H9 (cell line): Measurements from ENCODE around the gene TNFAIP8L1. TPM values are rescaled to one million over a fixed set of nuclear protein-coding genes. Genes with fewer than 3 reads are reported as not detected.

Experiments
- DNase-seq: peaks from one replicate; pipeline ENCODE4 v3.0.0-alpha.2; 2017
- H2AFZ ChIP-seq: one replicate; pipeline ENCODE4 v1.6.1; 2013; ENCODE audit warnings: mild to moderate bottlenecking, low read length, control low read depth, moderate library complexity
- H2AK5ac ChIP-seq: 2 replicates; pipeline ENCODE4 v1.6.1; 2013; ENCODE audit warnings: low read length, control low read depth, mixed read lengths; ENCODE audit not compliant: insufficient read length
- H2BK120ac ChIP-seq: one replicate; pipeline ENCODE4 v1.6.1; 2013; ENCODE audit warnings: low read depth, mild to moderate bottlenecking, low read length, control low read depth, inconsistent platforms; ENCODE audit not compliant: poor library complexity, severe bottlenecking
- H2BK12ac ChIP-seq: 2 replicates; pipeline ENCODE4 v1.6.1; 2013; ENCODE audit warnings: low read length, control low read depth, mixed read lengths, low read depth; ENCODE audit not compliant: insufficient read length
- H2BK15ac ChIP-seq: 2 replicates; pipeline ENCODE4 v1.6.1; 2013; ENCODE audit warnings: low read depth, low read length, control low read depth
- H2BK20ac ChIP-seq: one replicate; pipeline ENCODE4 v1.6.1; 2013; ENCODE audit warnings: low read depth, mild to moderate bottlenecking, low read length, control low read depth, inconsistent platforms; ENCODE audit not compliant: poor library complexity, severe bottlenecking
- H2BK5ac ChIP-seq: 2 replicates; pipeline ENCODE4 v1.6.1; 2013; ENCODE audit warnings: low read length, control low read depth, mixed read lengths; ENCODE audit not compliant: insufficient read length
- H3K14ac ChIP-seq: 2 replicates; pipeline ENCODE4 v1.6.1; 2013; ENCODE audit warnings: low read length, control low read depth; ENCODE audit not compliant: insufficient read depth
- H3K18ac ChIP-seq: 2 replicates; pipeline ENCODE4 v1.6.1; 2013; ENCODE audit warnings: low read depth, mild to moderate bottlenecking, mixed read lengths, low read length, control low read depth; ENCODE audit not compliant: insufficient read length
- H3K23ac ChIP-seq: 2 replicates; pipeline ENCODE4 v1.6.1; 2013; ENCODE audit warnings: low read length, control low read depth, mixed read lengths, low read depth; ENCODE audit not compliant: insufficient read length
- H3K23me2 ChIP-seq: 2 replicates; pipeline ENCODE4 v1.6.1; 2013; ENCODE audit warnings: low read depth, mild to moderate bottlenecking, mixed read lengths, low read length, control low read depth; ENCODE audit not compliant: insufficient read length, poor library complexity, severe bottlenecking
- H3K27ac ChIP-seq: 2 replicates; pipeline ENCODE4 v1.5.1; 2013; ENCODE audit warnings: low read length, control low read depth, mixed read lengths, low read depth; ENCODE audit not compliant: insufficient read length
- H3K27me3 ChIP-seq: 2 replicates; pipeline ENCODE4 v1.6.1; 2013; ENCODE audit warnings: low read length, control low read depth, inconsistent platforms; ENCODE audit not compliant: insufficient read depth
- H3K4ac ChIP-seq: 2 replicates; pipeline ENCODE4 v1.6.1; 2013; ENCODE audit warnings: low read depth, mild to moderate bottlenecking, control low read depth, inconsistent platforms, low read length, moderate library complexity
- H3K4me1 ChIP-seq: 2 replicates; pipeline ENCODE4 v1.6.1; 2013; ENCODE audit warnings: low read length, control low read depth, inconsistent platforms; ENCODE audit not compliant: insufficient read depth
- H3K4me2 ChIP-seq: 2 replicates; pipeline ENCODE4 v1.6.1; 2013; ENCODE audit warnings: low read length, control low read depth, mixed read lengths; ENCODE audit not compliant: insufficient read length, insufficient read depth
- H3K56ac ChIP-seq: 2 replicates; pipeline ENCODE4 v1.6.1; 2013; ENCODE audit warnings: low read depth, mild to moderate bottlenecking, mixed read lengths, low read length, control low read depth; ENCODE audit not compliant: insufficient read length
- H3K79me1 ChIP-seq: 2 replicates; pipeline ENCODE4 v1.6.1; 2013; ENCODE audit warnings: low read depth, mild to moderate bottlenecking, moderate library complexity, low read length, control low read depth, inconsistent platforms; ENCODE audit not compliant: insufficient read depth, poor library complexity, severe bottlenecking
- H3K79me2 ChIP-seq: 2 replicates; pipeline ENCODE4 v1.6.1; 2013; ENCODE audit warnings: low read length, control low read depth, inconsistent platforms; ENCODE audit not compliant: insufficient read depth
- H3K9ac ChIP-seq: 2 replicates; pipeline ENCODE4 v1.6.1; 2013; ENCODE audit warnings: low read length, control low read depth, mixed read lengths; ENCODE audit not compliant: insufficient read length; ENCODE audit errors: extremely low read depth
- H3K9me3 ChIP-seq: one replicate; pipeline ENCODE4 v1.6.1; 2013; ENCODE audit warnings: low read depth, low read length, inconsistent platforms; ENCODE audit not compliant: control insufficient read depth
- H3T11ph ChIP-seq: one replicate; pipeline ENCODE4 v1.6.1; 2013; ENCODE audit warnings: mild to moderate bottlenecking, low read length, control low read depth, inconsistent platforms
- H4K20me1 ChIP-seq: one replicate; pipeline ENCODE4 v1.6.1; 2013; ENCODE audit not compliant: control insufficient read depth, insufficient read length, insufficient read depth
- H4K5ac ChIP-seq: 2 replicates; pipeline ENCODE4 v1.6.1; 2013; ENCODE audit warnings: low read depth, mild to moderate bottlenecking, mixed read lengths, low read length, control low read depth; ENCODE audit not compliant: insufficient read length
- H4K8ac ChIP-seq: replicated peaks from 2 replicates; pipeline ENCODE4 v1.6.1; 2013; ENCODE audit warnings: low read length, control low read depth, mixed read lengths, low read depth; ENCODE audit not compliant: insufficient read length
- H4K91ac ChIP-seq: 2 replicates; pipeline ENCODE4 v1.6.1; 2013; ENCODE audit warnings: low read depth, mild to moderate bottlenecking, moderate library complexity, mixed read lengths, low read length, control low read depth; ENCODE audit not compliant: insufficient read length
- H3K27ac Mint-ChIP-seq, 3 experiments: 2 replicates in 2 of 3; 3 replicates in 1 of 3; pipeline ENCODE4 v1.8.0; 2020 to 2021; ENCODE audit warnings: mixed read lengths in 3 of 3, mild to moderate bottlenecking in 1 of 3, moderate library complexity in 1 of 3
- H3K27me3 Mint-ChIP-seq: 2 replicates; pipeline ENCODE4 v1.8.0; 2021; ENCODE audit warnings: low read depth, mild to moderate bottlenecking, moderate library complexity, mixed read lengths
- H3K36me3 Mint-ChIP-seq, 3 experiments: 2 replicates in 2 of 3; 3 replicates in 1 of 3; pipeline ENCODE4 v1.8.0; 2020 to 2021; ENCODE audit warnings: low read depth in 3 of 3, mixed read lengths in 3 of 3; ENCODE audit not compliant: insufficient read depth in 1 of 3
- H3K4me1 Mint-ChIP-seq, 2 experiments: 2 replicates each; pipeline ENCODE4 v1.8.0; 2020; ENCODE audit warnings: mixed read lengths in 2 of 2
- H3K4me3 Mint-ChIP-seq, 2 experiments: 2 replicates in 1 of 2; 3 replicates in 1 of 2; pipeline ENCODE4 v1.8.0; 2020 to 2021; ENCODE audit warnings: mild to moderate bottlenecking in 2 of 2, mixed read lengths in 2 of 2, moderate library complexity in 1 of 2
- H3K9me3 Mint-ChIP-seq, 2 experiments: 2 replicates in 1 of 2; 3 replicates in 1 of 2; pipeline ENCODE4 v1.8.0; 2020; ENCODE audit warnings: mild to moderate bottlenecking in 2 of 2, mixed read lengths in 2 of 2, moderate library complexity in 1 of 2
- CTCF ChIP-seq: fragments of 200-600 bp; sonication (generic); conservative IDR thresholded peaks from 3 replicates; pipeline ENCODE4 v1.8.0; 2021; ENCODE audit warnings: antibody characterized with exemption, mild to moderate bottlenecking
- WGBS: extraction: QIAGEN DNeasy Blood & Tissue Kit; methylation state at CpG from one replicate; pipeline ENCODE4 v1.1.7; 2013; ENCODE audit warnings: missing lambda C conversion rate, low lambda C conversion rate, mixed read lengths; ENCODE audit not compliant: insufficient read length; ENCODE audit errors: extremely low coverage; 5-methylcytosine and 5-hydroxymethylcytosine counted together
- total RNA-seq: library from RNA; stranded (reverse); gene quantifications from 2 replicates; pipeline ENCODE4 v1.2.1, GENCODE V29; 2021

Gene TNFAIP8L1
- total RNA-seq, 1 experiment from 2014 or later: 4.2 TPM

DNA sequence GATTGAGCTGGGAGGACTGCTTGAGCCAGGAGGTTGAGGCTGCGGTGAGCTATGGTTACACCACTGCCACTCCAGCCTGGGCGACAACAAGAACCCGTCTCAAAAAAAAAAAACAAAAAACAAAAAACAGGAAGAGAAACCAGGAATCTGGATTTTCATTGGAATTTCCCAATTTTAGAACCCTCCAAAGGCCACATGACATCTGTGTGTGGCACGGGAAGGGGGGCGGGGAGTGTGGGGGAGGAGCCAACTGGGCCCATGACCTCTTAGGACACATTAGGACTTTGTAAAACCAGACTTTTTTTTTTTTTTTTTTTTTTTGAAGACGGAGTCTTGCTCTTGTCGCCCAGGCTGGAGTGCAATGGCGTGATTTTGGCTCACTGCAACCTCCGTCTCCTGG is 52.1 kb downstream of the TNFAIP8L1 start:
- no peaks in the 10 kb centered on the region for H3K27me3 Mint-ChIP-seq
- no peaks in the 10 kb centered on the region for H3K9me3 ChIP-seq
- no peak for DNase-seq
- no peak overlapping the region for H3K23ac ChIP-seq
- TF ChIP-seq CTCF: no peak
- no peak overlapping the region for H2BK120ac ChIP-seq
- no peak overlapping the region for H4K91ac ChIP-seq
- H3K79me2 ChIP-seq: no peaks in the 10 kb centered on the region
- H4K5ac ChIP-seq: no peak overlapping the region
- no peak overlapping the region for H3T11ph ChIP-seq
- no peak overlapping the region for H2BK20ac ChIP-seq
- H2BK5ac ChIP-seq: no peak overlapping the region
- no peak overlapping the region for H3K27ac ChIP-seq
- no peak overlapping the region for H3K4me3 Mint-ChIP-seq
- no peak overlapping the region for H2BK12ac ChIP-seq
- no peak overlapping the region for H3K27ac Mint-ChIP-seq
- no peak overlapping the region for H3K4ac ChIP-seq
- no peak overlapping the region for H2AFZ ChIP-seq
- H3K23me2 ChIP-seq: no peaks in the 10 kb centered on the region
- no CpG with 5 or more reads among the region's 9 CpGs for WGBS
- no peak overlapping the region for H3K9ac ChIP-seq
- no peaks in the 10 kb centered on the region for H4K20me1 ChIP-seq
- H3K56ac ChIP-seq: no peak overlapping the region
- no peak overlapping the region for H3K4me2 ChIP-seq
- H2AK5ac ChIP-seq: no peak overlapping the region
- H3K36me3 Mint-ChIP-seq: peaks cover 27 to 69% (median 52%) of the 10 kb centered on the region in 3 experiments
- H4K8ac ChIP-seq: no peak overlapping the region
- no peaks in the 10 kb centered on the region for H3K79me1 ChIP-seq
- no peak overlapping the region for H3K18ac ChIP-seq
- no peaks in the 10 kb centered on the region for H3K27me3 ChIP-seq
- H2BK15ac ChIP-seq: no peak overlapping the region
- no peaks in the 10 kb centered on the region for H3K4me1 ChIP-seq
- H3K9me3 Mint-ChIP-seq: no peaks in the 10 kb centered on the region
- no peaks in the 10 kb centered on the region for H3K4me1 Mint-ChIP-seq
- no peak overlapping the region for H3K14ac ChIP-seq
